ENCODE data around the gene PRKRIP1. TPM values are rescaled to one million over a fixed set of nuclear protein-coding genes. Genes with fewer than 3 reads are reported as not detected.

Gene PRKRIP1
- total RNA-seq, 4 donors from 2014 or later, result 16.1 to 36.6 (median 25.4) TPM

GRCh38 chr7:102444961-102445673 is 49.0 kb downstream of the PRKRIP1 start:
- TF ChIP-seq POLR2A (IDR thresholded peaks at IDR 0.05) (no peak), CTCF (IDR thresholded peaks at IDR 0.05) (no peak)
- Histone ChIP-seq H3K9me3 (no peaks in the 10 kb centered on the region), H3K4me3 (no peak overlapping the region), H3K36me3 (no peaks in the 10 kb centered on the region), H3K4me1 (no peaks in the 10 kb centered on the region), H3K27ac (no peak overlapping the region), H3K27me3 (no peaks in the 10 kb centered on the region)
- DNase-seq, result no peak
- intact Hi-C loops (cut with DNase I; ENCODE audit: low total_unique reads), result no loop called here

- no peak for DNase-seq
- Histone ChIP-seq H3K36me3 (no peaks in the 10 kb centered on the region), H3K27ac (no peak overlapping the region), H3K4me3 (no peak overlapping the region), H3K27me3 (no peaks in the 10 kb centered on the region), H3K9me3 (no peaks in the 10 kb centered on the region), H3K4me1 (no peaks in the 10 kb centered on the region)
- TF ChIP-seq CTCF (IDR thresholded peaks at IDR 0.05), result no peak
- no peak for TF ChIP-seq POLR2A (IDR thresholded peaks at IDR 0.05)
- intact Hi-C loops (cut with DNase I; ENCODE audit: low total_unique reads), result no loop called here
Observed at GRCh38 chr7:102445674-102446071, 49.5 kb downstream of the PRKRIP1 start.

DNA sequence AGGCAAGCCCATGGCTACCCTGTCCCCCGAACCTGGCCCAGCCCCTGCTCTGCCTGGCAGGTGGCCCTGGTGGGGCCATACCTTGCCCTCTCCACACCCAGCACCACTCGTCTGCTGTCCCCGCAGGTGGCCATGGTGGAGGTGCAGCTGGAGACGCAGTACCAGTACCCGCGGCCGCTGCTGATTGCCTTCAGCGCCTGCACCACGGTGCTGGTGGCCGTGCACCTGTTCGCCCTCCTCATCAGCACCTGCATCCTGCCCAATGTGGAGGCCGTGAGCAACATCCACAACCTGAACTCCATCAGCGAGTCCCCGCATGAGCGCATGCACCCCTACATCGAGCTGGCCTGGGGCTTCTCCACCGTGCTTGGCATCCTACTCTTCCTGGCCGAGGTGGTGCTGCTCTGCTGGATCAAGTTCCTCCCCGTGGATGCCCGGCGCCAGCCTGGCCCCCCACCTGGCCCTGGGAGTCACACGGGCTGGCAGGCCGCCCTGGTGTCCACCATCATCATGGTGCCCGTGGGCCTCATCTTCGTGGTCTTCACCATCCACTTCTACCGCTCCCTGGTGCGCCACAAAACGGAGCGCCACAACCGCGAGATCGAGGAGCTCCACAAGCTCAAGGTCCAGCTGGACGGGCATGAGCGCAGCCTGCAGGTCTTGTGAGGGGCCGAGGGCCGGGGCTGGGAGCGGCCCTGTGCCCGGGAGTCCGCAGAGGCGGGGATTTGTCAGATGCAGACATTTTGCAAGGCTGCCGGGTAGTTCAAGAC is 50.4 kb downstream of the PRKRIP1 start:
- Histone ChIP-seq H3K9me3 (no peaks in the 10 kb centered on the region), H3K4me3 (no peak overlapping the region), H3K27ac (no peak overlapping the region), H3K36me3 (no peaks in the 10 kb centered on the region), H3K27me3 (no peaks in the 10 kb centered on the region), H3K4me1 (no peaks in the 10 kb centered on the region)
- no peak for DNase-seq
- TF ChIP-seq POLR2A (IDR thresholded peaks at IDR 0.05), result no peak
- no peak for TF ChIP-seq CTCF (IDR thresholded peaks at IDR 0.05)
- intact Hi-C loops (cut with DNase I; ENCODE audit: low total_unique reads), result no loop called here

GRCh38 chr7:102447311-102447710 is 51.1 kb downstream of the PRKRIP1 start:
- intact Hi-C loops (cut with DNase I; ENCODE audit: low total_unique reads), result no loop called here
- Histone ChIP-seq H3K4me1 (no peaks in the 10 kb centered on the region), H3K27me3 (no peaks in the 10 kb centered on the region), H3K4me3 (no peak overlapping the region), H3K36me3 (no peaks in the 10 kb centered on the region), H3K9me3 (no peaks in the 10 kb centered on the region), H3K27ac (no peak overlapping the region)
- no peak for DNase-seq
- TF ChIP-seq CTCF (IDR thresholded peaks at IDR 0.05) (no peak), POLR2A (IDR thresholded peaks at IDR 0.05) (no peak)

- TF ChIP-seq CTCF (IDR thresholded peaks at IDR 0.05) (no peak), POLR2A (IDR thresholded peaks at IDR 0.05) (no peak)
- no peak for DNase-seq
- Histone ChIP-seq H3K4me1 (no peaks in the 10 kb centered on the region), H3K4me3 (no peak overlapping the region), H3K9me3 (no peaks in the 10 kb centered on the region), H3K36me3 (no peaks in the 10 kb centered on the region), H3K27ac (no peak overlapping the region), H3K27me3 (no peaks in the 10 kb centered on the region)
- intact Hi-C loops (cut with DNase I; ENCODE audit: low total_unique reads), result no loop called here
Observed at GRCh38 chr7:102449136-102449535, 53.0 kb downstream of the PRKRIP1 start.

Measured in uterus (tissue), 4 donors.